HG03432 (cell line): Measurements from ENCODE around the gene RMDN2.

Experiments
- ATAC-seq: cut with Tn5 transposase; IDR thresholded peaks from one replicate; pipeline ENCODE4 v1.9.1; 2021; ENCODE audit warnings: mild to moderate bottlenecking, moderate library complexity; ENCODE audit not compliant: unreplicated experiment

RMDN2 gene

DNA sequence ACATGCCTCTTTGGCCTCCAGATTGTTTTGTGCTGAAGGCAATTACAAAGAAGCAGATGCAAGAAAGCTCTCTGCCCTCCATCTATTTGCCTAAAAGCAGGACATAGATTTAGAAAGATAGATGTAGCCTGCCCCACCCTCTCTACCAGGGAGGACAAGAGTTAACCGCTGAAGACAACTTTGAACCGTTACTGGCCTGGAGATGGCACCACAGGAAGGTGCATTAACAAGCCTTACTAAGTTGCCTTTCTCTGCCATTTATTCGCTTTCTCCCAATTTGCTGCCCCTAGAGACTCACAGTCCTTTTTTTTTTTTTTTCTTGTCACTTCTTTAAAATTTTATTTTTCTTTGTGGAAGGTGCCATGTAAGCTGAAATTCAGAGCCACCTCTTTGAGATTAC, 28.8 kb upstream of the RMDN2 start:
- no peak for ATAC-seq

DNA sequence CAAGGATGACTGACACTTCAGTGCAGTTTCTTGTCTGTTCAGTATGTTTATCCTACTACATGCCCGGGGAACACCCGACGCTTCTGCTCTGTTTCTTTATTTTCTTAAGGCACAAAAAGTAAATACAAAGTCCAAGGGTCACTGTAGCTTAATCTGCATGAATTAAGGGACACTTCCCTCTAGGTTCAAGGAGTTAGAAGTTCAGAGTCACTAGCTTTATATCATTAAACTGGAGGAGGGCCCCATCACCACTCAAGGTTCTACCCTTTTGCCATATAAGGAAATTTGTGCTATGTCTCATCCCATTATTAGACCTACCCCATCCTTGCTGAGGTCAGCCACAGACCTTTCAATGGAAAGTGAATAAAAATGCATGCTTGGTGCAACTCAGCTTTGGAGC, 27.6 kb upstream of the RMDN2 start:
- no peak for ATAC-seq

DNA sequence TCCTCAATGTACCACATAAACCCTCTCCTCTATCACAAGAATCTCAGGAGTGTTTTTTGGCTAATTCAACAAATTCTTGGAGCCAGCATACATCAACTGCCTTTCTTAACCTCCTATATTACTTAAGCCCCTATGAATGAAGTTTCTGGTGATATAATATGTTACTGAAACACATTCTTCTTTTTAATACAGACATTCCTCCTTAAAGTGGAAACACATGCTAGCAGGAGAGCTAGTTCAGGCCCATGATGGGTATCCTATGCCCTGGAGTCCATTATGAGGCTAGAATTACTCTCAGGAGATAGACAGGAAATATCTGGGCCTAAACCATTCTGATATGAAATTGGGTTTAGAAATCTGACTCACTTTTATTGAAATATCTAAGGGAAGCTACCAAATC, 26.6 kb upstream of the RMDN2 start:
- ATAC-seq: no peak

DNA sequence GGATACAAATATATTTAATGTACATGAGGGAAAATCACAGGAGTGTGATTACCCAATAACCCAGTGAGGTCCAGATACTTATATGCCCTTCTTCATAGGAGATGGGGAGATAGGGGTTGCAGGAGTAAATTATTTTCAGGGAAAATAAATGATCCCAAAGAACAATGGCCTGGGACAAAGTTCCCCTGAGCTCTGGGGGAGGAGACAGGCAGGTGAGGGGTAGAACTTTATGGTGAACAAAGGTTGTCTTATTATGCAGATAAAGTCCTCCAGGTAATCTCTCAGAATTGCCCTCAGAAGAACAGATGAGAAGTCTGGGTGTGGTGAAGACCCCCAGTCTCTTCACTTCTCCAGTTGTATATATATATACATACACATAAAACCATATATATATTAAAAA, 22.1 kb upstream of the RMDN2 start:
- no peak for ATAC-seq

DNA sequence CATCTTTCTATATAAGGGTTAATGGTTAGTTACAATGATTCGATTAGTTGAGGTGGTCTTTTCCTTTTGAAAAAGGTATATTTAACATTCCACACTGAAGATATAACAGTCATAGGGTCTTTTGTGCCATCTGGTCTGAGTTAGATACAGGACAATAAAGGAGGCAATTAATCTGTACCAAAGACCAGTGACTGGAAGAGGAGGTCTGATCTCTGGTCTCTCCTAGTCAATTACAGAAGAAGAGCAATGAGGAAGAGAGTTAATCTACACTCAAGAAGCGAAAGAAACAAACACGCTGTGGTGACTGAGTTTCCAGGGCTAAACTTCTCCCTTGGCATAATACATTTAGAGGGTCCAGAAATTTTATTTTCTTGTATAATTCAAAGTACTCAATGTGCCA, 20.7 kb upstream of the RMDN2 start:
- no peak for ATAC-seq

DNA sequence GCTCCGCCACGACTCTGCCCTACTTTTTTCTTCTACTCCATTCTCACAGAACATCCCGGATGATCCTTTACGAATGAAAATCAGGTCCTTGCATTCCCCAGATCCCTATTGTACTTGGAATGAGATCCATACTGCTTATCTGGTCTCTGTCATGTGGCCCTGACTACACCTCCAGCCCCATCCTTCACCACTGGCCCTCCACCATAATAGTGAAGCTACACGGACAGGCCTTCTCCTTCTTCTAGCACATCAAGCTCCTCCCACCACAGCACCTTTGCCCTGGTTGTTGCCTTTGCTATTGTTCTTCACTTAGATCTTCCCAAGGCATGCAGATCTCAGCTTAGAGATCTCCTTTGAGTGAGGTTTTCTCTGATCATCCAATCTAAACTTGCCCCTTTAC, 20.1 kb upstream of the RMDN2 start:
- no peak for ATAC-seq

DNA sequence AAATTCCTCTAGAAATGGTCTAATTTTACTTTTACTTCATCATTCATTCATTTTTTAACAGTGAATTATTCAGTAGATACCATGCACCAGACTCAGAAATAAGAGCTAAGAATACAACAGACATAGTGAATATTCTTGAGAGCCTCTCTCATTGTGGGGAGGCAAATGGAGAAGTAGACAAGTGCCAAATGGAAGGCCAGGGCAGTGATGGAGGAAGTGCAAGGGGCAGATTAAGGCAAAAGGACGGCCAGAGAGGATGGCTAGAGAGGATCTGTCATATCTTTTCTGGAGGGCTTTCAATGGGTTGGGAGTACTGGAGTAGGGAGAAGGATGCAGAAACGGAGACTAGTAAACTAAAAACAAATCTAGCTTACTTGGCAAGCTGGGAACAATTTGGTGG, 19.0 kb upstream of the RMDN2 start:
- ATAC-seq: no peak

DNA sequence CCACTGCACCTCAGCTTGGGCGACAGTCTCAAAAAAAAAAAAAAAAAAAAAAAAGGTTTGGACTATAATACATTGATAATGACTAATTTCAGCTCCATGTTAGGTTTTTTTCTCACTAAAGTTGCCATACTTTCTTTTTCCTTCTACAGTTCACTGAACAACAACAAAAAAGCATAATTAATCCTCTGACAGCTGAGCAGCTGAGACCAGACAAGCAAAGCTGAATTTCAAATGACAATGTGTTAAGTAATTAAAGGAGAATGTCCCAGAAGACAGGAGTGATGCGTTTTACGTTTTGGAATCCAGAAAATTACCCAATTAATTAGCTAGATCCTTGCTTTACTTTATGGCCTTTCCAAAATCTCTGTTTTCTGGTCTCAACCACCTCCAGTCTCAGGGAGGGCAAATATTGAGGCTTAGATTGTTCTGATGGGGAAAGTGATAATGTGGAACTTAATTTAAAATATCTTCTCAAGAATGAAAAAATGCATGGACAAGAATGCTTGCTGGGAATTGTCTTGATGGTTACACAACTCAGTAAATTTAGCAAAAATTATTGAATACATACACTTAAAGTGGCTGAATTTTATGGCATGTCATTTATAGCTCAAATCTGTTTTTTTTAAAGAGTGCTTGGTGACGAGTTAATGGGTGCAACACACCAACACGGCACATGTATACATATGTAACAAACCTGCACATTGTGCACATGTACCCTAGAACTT, 17.4 kb upstream of the RMDN2 start:
- no peak for ATAC-seq

DNA sequence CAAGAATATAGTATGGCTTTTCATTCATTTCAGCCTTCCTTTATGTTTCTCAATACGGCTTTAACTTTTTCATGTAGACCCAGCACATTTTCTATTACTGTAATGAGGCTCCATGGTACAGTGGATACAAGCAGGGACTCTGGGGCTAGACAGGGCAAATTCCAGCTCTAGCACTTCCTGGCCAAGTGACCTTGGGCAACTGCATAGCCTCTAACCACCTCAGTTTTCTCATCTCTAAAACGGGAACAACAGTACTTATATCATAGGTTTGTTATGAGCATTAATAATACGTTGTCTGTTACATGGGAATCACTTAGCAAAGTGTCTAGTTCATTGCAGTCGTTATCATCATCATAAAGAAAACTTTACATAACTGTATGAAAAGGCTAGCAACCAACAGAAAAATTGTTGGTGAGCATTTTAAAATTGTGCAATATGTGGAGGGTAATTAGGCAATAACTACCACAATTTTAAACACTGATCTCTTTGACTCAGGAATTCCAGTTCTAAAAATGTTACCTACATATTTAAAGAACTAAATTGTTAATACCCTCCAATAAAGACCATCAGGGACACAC, 13.7 kb upstream of the RMDN2 start:
- no peak for ATAC-seq

DNA sequence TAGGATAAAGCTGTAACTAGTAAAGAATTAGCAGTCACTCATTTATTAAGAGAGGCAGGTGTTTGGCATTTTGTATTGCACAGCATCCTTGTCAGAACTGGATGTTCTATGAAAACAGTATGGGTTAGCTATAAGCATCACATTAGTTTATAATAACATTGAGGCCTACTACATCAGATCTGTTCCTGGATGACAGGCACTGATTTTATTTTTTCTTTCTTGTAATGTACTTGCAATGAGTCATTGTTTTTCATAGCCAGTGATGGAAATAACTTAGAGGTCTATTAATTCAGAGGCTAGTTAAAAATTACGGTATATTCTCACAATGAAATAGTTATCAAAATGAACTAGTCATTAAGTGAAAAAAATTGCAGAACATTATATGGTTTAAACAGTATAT, 13.0 kb upstream of the RMDN2 start:
- ATAC-seq: no peak

DNA sequence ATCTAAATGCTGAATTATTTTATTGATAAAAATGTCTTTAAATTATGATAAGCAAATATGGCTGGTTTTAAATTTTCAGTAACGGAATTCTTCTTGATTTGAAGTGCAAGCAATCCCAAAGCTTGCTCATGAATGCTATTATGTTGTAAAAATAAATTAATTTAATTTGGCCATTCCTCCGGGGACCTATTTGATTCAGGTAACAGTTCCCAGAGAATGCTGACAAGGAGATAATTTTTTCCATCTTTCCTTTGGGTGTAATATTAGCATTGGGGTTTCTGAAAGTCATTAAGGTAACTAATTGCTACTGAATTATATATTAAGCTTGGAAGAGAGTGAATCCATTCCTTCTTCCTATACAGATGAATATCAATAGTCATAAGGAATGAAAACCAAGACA, 12.5 kb upstream of the RMDN2 start:
- ATAC-seq: no peak

DNA sequence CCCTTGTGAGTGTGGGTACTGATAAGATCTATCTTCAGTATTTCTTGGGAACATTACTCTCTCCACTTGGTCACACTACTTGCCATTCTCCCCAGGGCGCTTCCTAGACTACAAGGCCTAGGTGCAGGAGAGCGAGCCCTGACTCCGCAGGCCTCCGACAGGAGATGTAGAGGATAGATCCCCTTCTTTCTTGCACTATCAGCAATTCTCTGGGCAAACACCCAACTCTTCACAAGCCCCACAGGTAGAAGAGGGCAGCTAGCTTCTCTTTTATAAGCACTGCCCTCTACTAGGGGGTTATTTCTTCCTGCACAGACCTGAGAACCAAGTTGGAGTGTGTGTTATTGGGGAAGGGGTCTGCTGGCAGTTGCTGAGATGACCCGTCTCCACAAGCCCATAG, 10.7 kb upstream of the RMDN2 start:
- no peak for ATAC-seq

DNA sequence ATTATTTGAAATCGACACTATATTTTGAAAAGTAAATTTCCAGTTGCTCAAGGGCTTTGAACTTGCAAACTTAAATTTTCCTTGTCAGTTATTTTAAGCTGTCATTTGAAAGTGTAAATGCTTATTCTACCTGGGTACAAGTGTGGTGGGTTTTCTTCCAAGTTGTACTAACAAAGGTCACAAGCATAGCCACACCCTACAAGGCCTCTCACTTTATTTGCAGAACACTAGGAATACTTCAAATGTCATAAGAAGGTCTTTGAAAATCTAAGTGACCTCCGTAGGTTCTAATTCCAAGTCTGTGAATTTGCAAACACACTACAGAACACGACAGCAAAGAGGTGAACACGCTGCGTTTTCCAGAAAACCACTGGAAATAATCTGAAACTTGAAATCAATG, 9.3 kb upstream of the RMDN2 start:
- no peak for ATAC-seq

DNA sequence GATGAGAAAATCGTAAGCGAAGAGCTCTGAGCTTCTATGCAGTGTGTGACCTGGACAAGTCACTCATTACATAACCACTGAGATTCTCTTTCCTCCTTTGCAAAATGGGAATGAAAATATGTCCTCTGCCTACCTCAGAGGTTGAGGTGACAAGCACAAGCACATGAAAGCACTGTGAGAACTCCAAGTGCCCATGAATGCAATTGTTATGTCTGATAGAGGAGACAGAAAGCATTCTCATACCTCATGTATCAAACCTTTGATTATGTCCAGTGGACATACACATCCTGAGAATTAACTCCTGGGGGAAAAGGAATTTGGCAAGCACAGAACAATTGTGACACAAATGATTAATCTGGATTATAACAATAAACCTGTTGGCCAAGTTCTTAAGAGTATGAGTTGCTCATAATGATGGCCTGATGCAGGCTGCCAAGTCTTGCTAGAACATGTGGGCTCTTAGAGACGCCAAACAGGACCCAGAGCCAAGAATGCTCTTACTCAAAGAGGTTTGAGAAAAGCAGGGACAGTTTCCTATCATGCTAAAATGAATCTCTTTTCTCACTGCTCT, 8.5 kb upstream of the RMDN2 start:
- no peak for ATAC-seq

DNA sequence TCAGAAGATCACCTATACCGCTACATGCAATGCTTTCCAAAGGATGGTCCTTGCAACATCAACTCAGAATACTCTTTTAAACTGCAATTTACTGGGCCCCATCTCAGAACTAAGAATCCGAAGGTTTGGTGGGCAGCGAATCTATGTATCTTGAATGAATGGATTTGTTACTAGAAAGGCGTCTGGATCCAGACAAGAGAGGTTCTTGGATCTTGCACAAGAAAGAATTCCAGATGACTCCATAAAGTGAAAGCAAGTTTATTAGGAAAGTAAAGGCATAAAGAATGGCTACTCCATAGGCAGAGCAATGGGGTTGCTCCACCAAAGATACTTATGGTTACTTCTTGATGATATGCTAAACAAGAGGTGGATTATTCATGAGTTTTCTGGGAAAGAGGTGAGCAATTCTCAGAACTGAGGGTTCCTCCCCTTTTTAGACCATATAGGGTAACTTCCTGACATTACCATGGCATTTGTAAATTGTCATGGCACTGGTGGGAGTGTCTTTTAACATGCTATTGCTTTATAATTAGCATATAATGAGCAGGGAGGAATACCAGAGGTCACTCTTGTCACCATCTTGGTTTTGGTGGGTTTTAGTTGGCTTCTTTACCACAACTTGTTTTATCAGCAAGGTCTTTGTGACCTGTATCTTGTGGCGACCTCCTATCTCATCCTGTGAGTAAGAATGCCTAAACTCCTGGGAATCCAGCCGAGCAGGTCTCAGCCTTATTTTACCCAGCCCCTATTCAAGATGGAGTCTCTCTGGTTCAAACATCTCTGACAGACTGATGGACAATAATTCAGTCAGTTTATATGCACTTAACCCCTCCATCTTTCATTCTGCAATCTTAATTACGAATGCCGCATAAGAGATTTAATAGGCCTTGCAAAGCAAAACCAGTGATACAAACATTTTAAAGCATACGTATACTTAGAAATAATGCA, 7.5 kb upstream of the RMDN2 start:
- ATAC-seq: no peak

DNA sequence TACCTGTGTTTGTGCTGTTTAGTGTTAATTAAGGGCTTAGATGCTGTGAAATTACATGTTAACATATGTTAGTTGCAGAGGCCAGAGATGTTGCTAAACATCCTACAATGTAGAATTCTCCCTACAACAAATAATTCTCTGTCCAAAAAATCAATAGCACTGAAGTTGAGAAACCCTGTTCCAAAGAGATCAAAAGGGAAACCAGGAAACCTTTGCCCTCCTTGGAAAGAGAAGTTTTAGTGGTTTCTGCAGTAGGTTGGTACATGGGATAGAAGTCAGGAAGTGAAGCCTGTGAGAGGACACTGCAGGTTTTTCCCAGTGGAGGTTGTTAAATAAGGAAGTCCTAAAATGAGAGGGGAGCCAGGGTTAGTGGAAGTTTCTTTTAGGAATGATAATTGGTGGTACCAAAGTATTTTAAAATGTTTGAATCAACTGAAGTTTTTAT, 6.3 kb upstream of the RMDN2 start:
- no peak for ATAC-seq

DNA sequence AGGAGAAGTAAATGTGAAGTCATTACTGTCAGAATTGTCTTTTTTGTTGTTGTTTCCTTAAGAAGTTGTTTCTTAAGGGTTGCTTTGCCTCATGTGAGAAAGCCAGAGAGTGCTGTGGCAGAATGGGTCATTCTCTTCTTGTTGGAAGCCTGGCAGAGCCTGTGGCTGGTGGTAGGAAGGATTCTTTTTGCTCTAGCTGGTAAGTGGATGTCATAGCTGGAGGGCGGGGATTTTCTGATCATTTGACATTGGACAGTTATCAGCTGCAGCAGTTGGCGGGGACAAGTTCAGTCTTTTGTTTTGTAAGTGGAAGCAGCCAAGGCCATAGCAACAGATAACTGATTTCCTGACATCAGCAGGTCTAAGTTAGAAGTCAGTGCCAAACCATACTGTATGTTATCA, 5.5 kb upstream of the RMDN2 start:
- ATAC-seq: no peak

DNA sequence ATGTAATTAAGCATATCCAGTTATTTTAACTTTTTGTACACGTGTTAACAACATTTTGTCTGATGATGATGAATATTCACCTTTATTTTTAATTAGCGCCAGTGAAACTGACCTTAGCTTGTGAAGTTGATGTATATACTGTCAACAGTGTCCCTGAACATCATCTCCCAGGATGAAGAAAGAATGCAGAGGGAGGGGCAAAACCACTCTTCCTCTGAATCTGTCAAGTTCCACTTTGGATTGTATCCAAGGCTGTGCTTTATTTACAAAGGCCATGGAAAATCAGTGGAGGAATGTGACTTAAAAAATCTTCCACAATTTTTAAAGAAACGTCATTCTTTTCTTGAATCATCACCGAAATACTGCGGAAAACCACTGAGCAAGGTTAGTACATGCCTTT, 4.5 kb upstream of the RMDN2 start:
- ATAC-seq: no peak

DNA sequence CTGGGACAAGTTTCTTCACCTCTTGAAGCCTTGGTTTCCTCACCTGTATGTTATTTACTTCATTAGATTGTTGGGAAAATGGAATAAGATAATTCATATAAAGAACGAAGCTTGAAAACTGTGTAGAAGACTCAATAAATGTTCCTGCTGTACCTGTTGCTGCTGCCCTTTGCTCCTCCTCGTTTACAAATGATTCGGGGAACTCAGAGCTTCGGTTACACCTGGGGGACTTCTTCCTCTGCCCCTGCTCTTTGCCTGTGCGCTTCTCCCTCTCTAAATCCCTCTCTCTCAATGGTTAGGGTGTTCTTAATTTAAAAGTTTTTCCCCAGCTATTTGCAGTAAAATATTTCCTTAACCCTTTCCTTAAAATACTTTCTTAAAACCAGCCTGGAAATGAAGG, 3.3 kb upstream of the RMDN2 start:
- no peak for ATAC-seq

DNA sequence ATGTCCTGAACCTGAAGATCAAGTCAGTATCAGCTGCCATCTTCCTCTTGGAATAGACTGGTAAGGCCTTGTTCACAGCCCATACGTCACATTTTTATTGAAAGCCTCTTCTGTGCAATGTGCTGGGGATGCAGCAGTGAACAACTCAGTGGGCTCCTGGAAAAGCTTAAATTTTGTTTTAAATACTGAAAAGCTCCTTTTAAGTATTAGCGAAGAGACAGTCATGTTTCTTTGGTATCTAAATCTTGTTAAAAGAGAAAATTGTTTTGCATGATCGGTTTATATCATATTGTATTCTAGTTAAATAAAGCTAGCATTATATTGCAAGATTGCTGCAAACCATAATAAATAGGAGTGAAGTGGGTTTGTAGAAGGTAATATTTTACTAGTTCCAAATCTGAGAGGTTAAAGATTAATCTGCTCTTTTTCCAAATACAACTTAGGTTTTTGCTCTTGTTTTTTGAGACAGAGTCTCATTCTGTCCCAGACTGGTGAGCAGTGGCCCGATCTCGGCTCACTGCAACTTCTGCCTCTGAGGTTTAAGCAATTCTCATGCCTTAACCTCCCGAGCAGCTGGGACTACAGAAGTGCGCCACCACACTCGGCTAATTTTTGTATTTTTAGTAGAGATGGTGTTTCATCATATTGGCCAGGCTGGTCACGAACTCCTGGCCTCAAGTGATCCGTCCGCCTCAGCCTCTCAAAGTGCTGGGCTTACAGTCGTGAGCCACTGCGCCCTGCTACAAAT, 1.6 kb upstream of the RMDN2 start:
- ATAC-seq: no peak

DNA sequence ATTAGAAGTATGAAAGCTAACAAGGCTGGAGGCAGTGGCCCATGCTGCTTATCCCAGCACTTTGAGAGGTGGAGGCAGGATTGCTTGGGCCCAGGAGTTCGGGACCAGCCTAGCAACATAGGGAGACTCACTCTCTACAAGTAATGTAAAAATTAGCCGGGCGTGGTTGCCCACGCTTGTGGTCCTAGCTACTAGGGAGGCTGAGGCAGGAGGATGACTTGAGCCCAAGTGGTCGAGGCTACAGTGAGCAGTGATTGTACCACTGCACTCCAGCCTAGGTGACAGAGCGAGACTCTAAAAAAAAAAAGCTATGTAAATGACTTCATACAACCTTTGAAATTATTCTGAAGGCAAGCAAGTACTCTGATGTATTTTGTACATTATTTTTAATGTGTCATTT, 1.5 kb downstream of the RMDN2 start:
- ATAC-seq: no peak
